GM19467 (cell line): ENCODE results near the gene RHBDL3.
"Not testable (repeated sequence)": the region's sequence is repeated elsewhere in the genome, so short reads cannot be mapped to it uniquely, and the experiment has no call there.

ENCODE experiments used
- ATAC-seq: cut with Tn5 transposase; IDR thresholded peaks from one replicate; pipeline ENCODE4 v1.9.1; 2021; ENCODE audit warnings: mild to moderate bottlenecking, moderate library complexity; ENCODE audit not compliant: unreplicated experiment

The RHBDL3 gene

GRCh38 chr17:32288615-32289014 lies 23.0 kb downstream of the RHBDL3 start:
- ATAC-seq = no peak

GRCh38 chr17:32289471-32290070 lies 23.9 kb downstream of the RHBDL3 start:
- ATAC-seq = no peak

GRCh38 chr17:32292094-32292493 lies 26.5 kb downstream of the RHBDL3 start:
- no peak for ATAC-seq

GRCh38 chr17:32297424-32297823 lies 31.8 kb downstream of the RHBDL3 start:
- no peak for ATAC-seq

- no peak for ATAC-seq
Observed at GRCh38 chr17:32297860-32298259, 32.2 kb downstream of the RHBDL3 start.

- no peak for ATAC-seq
Observed at GRCh38 chr17:32298298-32298697, 32.7 kb downstream of the RHBDL3 start.

- ATAC-seq = no peak
Observed at GRCh38 chr17:32298721-32299579, 33.3 kb downstream of the RHBDL3 start.

- no peak for ATAC-seq
Observed at GRCh38 chr17:32299580-32300164, 34.0 kb downstream of the RHBDL3 start.

- ATAC-seq = no peak
Observed at GRCh38 chr17:32302037-32302436, 36.4 kb downstream of the RHBDL3 start.

GRCh38 chr17:32302860-32303649 lies 37.4 kb downstream of the RHBDL3 start:
- ATAC-seq = no peak

GRCh38 chr17:32303781-32304288 lies 38.2 kb downstream of the RHBDL3 start:
- ATAC-seq = no peak

- no peak for ATAC-seq
Observed at GRCh38 chr17:32305049-32305448, 39.4 kb downstream of the RHBDL3 start.

- ATAC-seq = no peak
Observed at GRCh38 chr17:32307658-32308057, 42.0 kb downstream of the RHBDL3 start.

GRCh38 chr17:32311028-32311536 lies 45.5 kb downstream of the RHBDL3 start:
- ATAC-seq = no peak

GRCh38 chr17:32314636-32315035 lies 49.0 kb downstream of the RHBDL3 start:
- no peak for ATAC-seq

GRCh38 chr17:32315171-32315570 lies 49.5 kb downstream of the RHBDL3 start:
- ATAC-seq = no peak

- not testable (repeated sequence) for ATAC-seq
Observed at GRCh38 chr17:32316653-32317052, 51.0 kb downstream of the RHBDL3 start.

- no peak for ATAC-seq
Observed at GRCh38 chr17:32317353-32317752, 51.7 kb downstream of the RHBDL3 start.

- ATAC-seq = no peak
Observed at GRCh38 chr17:32318071-32318470, 52.4 kb downstream of the RHBDL3 start.

- peak; percentile 59 for ATAC-seq
Observed at GRCh38 chr17:32319548-32319905, 53.9 kb downstream of the RHBDL3 start.

GRCh38 chr17:32320080-32320479 lies 54.4 kb downstream of the RHBDL3 start:
- not testable (repeated sequence) for ATAC-seq
